BJ (cell line): Measurements from ENCODE around the gene MAGEE1. TPM values are rescaled to one million over a fixed set of nuclear protein-coding genes. Genes with fewer than 3 reads are reported as not detected.

Experiments
- CTCF ChIA-PET: fragments of 350-600 bp; formaldehyde crosslinking; extraction: SDS; loops from one replicate; lab custom pipeline; 2021; ENCODE audit warnings: antibody characterized with exemption, inconsistent platforms; lab: Yijun Ruan, JAX
- POLR2A ChIA-PET: fragments of 300-600 bp; sonication (Branson Sonifier 250); formaldehyde crosslinking; extraction: SDS; loops from one replicate; lab custom pipeline; 2021; ENCODE audit warnings: antibody characterized with exemption; lab: Charles Lee
- DNase-seq: peaks from one replicate; pipeline ENCODE4 v3.0.0-alpha.2; 2011; ENCODE audit warnings: low read depth
- H3K27me3 ChIP-seq: 2 replicates; pipeline ENCODE4 v1.6.0; 2011; ENCODE audit warnings: low read length; ENCODE audit not compliant: control insufficient read depth, insufficient read depth
- H3K36me3 ChIP-seq: 2 replicates; pipeline ENCODE4 v1.5.1; 2011; ENCODE audit warnings: low read length; ENCODE audit not compliant: control insufficient read depth, insufficient read depth
- H3K4me3 ChIP-seq: 2 replicates; pipeline ENCODE4 v1.5.1; 2011; ENCODE audit warnings: low read depth, mild to moderate bottlenecking, control low read depth, low read length
- polyA minus RNA-seq: library from RNA; depleted of rRNA, polyadenylated mRNA; stranded (reverse); fragments of >200 nt; gene quantifications from 2 replicates; pipeline ENCODE4 v1.2.3, GENCODE V29; 2011; rRNA and poly(A)+ RNA removed
- polyA plus RNA-seq: library from polyadenylated mRNA; depleted of rRNA; stranded (reverse); fragments of >200 nt; gene quantifications from 2 replicates; pipeline ENCODE4 v1.2.3, GENCODE V29; 2011; rRNA removed
- TF ChIP-seq, protein P1 (sequence below): IDR thresholded peaks from 2 replicates; pipeline ENCODE4 v1.5.1; 2011; ENCODE audit warnings: low read depth, mild to moderate bottlenecking, control low read depth, inconsistent platforms, low read length, moderate library complexity; ENCODE audit not compliant: insufficient read depth

Gene MAGEE1, protein sequence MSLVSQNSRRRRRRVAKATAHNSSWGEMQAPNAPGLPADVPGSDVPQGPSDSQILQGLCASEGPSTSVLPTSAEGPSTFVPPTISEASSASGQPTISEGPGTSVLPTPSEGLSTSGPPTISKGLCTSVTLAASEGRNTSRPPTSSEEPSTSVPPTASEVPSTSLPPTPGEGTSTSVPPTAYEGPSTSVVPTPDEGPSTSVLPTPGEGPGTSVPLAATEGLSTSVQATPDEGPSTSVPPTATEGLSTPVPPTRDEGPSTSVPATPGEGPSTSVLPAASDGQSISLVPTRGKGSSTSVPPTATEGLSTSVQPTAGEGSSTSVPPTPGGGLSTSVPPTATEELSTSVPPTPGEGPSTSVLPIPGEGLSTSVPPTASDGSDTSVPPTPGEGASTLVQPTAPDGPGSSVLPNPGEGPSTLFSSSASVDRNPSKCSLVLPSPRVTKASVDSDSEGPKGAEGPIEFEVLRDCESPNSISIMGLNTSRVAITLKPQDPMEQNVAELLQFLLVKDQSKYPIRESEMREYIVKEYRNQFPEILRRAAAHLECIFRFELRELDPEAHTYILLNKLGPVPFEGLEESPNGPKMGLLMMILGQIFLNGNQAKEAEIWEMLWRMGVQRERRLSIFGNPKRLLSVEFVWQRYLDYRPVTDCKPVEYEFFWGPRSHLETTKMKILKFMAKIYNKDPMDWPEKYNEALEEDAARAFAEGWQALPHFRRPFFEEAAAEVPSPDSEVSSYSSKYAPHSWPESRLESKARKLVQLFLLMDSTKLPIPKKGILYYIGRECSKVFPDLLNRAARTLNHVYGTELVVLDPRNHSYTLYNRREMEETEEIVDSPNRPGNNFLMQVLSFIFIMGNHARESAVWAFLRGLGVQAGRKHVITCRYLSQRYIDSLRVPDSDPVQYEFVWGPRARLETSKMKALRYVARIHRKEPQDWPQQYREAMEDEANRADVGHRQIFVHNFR
- polyA plus RNA-seq, result 0.26 and 0.27 TPM in 2 replicates
- 0.05 and 0.46 TPM in 2 replicates for polyA minus RNA-seq

DNA sequence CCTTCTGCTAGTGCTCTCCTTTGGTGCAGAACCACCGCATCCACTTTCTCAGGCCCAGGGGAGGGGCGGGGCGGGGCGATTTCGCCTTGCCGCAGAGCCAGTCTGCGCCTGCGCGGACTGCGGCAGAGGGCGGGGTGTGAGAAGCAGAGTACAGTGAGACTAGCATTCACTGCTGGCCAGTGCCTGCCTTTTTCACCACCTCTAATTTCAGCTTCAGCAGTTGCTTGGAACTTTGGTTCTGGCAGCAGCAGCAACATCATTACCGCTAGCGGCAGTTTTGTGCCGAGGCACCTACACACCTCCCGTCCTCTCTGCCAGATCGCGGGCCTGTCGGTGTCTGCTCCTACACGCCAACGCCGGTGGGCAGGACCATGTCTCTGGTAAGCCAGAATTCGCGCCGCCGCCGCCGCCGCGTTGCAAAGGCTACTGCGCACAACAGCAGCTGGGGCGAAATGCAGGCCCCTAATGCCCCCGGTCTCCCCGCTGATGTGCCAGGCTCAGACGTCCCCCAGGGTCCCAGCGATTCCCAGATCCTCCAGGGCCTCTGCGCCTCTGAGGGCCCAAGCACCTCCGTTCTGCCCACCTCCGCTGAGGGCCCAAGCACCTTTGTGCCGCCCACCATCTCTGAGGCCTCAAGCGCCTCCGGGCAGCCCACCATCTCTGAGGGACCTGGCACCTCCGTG lies at the start of gene MAGEE1:
TSS of gene MAGEE1 (plus strand) at position 151 of the 683 bp plus-strand sequence. CDS start at position 372, 221 bp downstream.
- H3K36me3 ChIP-seq, result no peaks in the 10 kb centered on the region
- CTCF ChIA-PET, result no interaction called here
- no peaks in the 10 kb centered on the region for H3K27me3 ChIP-seq
- POLR2A ChIA-PET, result no interaction called here
- peak within 1 kb of the TSS; percentile 64 for H3K4me3 ChIP-seq
- DNase-seq, result peak; percentile 5
- TF ChIP-seq, protein P1, sequence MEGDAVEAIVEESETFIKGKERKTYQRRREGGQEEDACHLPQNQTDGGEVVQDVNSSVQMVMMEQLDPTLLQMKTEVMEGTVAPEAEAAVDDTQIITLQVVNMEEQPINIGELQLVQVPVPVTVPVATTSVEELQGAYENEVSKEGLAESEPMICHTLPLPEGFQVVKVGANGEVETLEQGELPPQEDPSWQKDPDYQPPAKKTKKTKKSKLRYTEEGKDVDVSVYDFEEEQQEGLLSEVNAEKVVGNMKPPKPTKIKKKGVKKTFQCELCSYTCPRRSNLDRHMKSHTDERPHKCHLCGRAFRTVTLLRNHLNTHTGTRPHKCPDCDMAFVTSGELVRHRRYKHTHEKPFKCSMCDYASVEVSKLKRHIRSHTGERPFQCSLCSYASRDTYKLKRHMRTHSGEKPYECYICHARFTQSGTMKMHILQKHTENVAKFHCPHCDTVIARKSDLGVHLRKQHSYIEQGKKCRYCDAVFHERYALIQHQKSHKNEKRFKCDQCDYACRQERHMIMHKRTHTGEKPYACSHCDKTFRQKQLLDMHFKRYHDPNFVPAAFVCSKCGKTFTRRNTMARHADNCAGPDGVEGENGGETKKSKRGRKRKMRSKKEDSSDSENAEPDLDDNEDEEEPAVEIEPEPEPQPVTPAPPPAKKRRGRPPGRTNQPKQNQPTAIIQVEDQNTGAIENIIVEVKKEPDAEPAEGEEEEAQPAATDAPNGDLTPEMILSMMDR, result no peak

DNA sequence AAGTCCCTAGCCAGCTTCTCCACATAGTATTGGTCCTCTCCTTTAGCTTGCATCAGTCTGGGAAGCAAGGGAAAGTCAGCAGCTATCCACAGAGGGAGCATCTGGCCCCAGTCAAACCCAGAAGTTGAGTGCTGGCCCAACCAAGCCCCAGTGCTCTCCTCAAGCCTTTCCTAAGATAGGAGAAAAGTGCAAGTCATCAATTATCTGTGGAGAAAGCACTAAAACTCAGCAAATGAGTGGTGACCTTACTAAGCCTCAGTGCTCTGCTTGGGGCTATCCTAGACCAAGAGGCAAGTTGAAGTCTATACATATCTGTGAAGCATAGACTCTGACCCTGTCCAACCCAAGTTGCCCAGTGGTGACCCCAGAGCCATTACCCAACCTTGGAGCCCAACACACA lies 28.5 kb upstream of the MAGEE1 start:
- DNase-seq, result no peak
- TF ChIP-seq, protein P1, result no peak
- Histone ChIP-seq H3K27me3 (no peaks in the 10 kb centered on the region), H3K36me3 (no peaks in the 10 kb centered on the region), H3K4me3 (no peak overlapping the region)
- ChIA-PET POLR2A (no interaction called here), CTCF (no interaction called here)

DNA sequence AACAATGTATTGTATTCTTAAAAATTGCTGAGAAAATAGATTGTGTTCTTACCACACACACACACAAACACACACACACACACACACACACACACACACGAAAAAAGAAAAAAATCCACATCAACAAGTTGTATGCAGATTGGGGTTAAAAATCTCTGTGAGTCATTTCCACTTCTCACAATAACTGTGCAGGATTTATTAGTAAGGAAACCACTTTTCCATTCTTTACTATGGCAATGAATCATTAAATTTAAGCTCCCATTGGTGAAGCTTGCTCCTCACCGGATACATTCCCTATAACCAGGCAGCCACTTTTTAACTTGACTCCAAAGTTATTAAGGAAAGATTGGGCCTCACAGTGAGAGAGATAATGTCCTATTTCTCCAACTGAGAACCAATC lies 19.7 kb upstream of the MAGEE1 start:
- H3K36me3 ChIP-seq, result no peaks in the 10 kb centered on the region
- H3K4me3 ChIP-seq, result no peak overlapping the region
- H3K27me3 ChIP-seq, result no peaks in the 10 kb centered on the region
- no peak for DNase-seq
- TF ChIP-seq, protein P1, result no peak
- ChIA-PET CTCF (no interaction called here), POLR2A (no interaction called here)

DNA sequence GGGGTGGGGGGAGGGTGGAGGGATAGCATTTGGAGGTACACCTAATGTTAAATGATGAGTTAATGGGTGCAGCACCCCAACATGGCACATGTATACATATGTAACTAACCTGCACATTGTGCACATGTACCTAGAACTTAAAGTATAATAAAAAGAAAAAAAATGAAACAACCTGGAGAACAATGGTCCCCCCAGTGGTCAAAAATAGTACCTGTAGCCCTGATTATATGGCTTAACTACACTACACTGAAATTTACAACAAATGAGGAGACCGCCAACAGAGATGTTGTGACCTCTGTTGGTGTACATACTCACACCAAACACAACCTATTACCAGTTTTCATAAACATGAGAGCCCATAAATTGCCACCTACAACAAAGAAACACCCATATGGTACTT lies 7.3 kb upstream of the MAGEE1 start:
- Histone ChIP-seq H3K36me3 (no peaks in the 10 kb centered on the region), H3K27me3 (no peaks in the 10 kb centered on the region), H3K4me3 (no peak overlapping the region)
- ChIA-PET CTCF (no interaction called here), POLR2A (no interaction called here)
- DNase-seq, result no peak
- TF ChIP-seq, protein P1, result 0 out of 2 replicates have a peak, but pooled peaks have one; percentile 15
